Measurements from ENCODE around the gene PTPN21.

DNA sequence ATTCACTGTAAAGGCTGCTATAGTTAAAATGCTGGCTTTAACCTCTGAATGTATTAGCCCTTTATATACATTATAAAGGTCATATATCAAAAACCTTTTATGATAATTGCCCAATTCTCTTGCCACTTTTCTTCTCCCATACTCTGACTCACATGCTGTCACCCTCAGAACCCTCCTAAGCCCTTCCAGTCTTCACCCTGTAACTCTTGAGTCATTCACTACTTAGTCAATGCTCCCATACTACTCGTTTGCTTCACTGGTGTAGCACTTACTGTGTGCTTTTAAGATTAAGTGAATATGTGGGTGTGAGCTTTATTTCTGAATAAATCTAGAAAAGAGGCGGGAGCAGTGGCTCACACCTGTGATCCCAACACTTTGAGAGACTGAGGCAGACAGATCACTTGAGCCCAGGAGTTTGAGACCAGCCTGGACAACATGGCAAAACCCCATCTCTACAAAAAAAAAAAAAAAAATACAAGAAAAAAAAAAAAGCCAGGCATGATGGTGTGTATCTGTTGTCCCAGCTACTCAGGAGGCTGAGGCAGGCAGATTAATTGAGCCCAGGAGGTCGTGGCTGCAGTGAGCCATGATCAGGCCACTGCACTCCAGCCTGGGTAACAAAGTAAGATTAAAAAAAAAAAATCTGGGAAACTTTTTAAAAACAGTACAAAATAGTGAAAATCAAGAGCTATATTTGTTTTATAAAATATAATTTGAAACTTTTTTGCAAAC is 131.7 kb downstream of the PTPN21 start:
- TF ChIP-seq CREB5 (CRISPR knock-in tag; IDR thresholded peaks at IDR 0.05; ENCODE audit: low read depth) (no peak), TCF4 (CRISPR knock-in tag; IDR thresholded peaks at IDR 0.05; ENCODE audit: borderline replicate concordance) (no peak), BACH2 (CRISPR knock-in tag; IDR thresholded peaks at IDR 0.05; ENCODE audit: borderline replicate concordance) (no peak), POU6F1 (CRISPR knock-in tag; IDR thresholded peaks at IDR 0.05; ENCODE audit: borderline replicate concordance, low read depth) (no peak), ZFP30 (CRISPR knock-in tag; IDR thresholded peaks at IDR 0.05) (no peak), ZFP3 (CRISPR knock-in tag; IDR thresholded peaks at IDR 0.05) (no peak), CSDC2 (CRISPR knock-in tag; IDR thresholded peaks at IDR 0.05) (no peak), OSR1 (CRISPR knock-in tag; IDR thresholded peaks at IDR 0.05) (no peak), RARB (CRISPR knock-in tag; IDR thresholded peaks at IDR 0.05) (no peak), ZNF70 (CRISPR knock-in tag; IDR thresholded peaks at IDR 0.05) (no peak), TOX (CRISPR knock-in tag; IDR thresholded peaks at IDR 0.05; ENCODE audit: borderline replicate concordance) (no peak), SNAI2 (CRISPR knock-in tag; IDR thresholded peaks at IDR 0.05) (no peak), ISL1 (CRISPR knock-in tag; IDR thresholded peaks at IDR 0.05) (no peak)
- TF ChIP-seq, protein P1, sequence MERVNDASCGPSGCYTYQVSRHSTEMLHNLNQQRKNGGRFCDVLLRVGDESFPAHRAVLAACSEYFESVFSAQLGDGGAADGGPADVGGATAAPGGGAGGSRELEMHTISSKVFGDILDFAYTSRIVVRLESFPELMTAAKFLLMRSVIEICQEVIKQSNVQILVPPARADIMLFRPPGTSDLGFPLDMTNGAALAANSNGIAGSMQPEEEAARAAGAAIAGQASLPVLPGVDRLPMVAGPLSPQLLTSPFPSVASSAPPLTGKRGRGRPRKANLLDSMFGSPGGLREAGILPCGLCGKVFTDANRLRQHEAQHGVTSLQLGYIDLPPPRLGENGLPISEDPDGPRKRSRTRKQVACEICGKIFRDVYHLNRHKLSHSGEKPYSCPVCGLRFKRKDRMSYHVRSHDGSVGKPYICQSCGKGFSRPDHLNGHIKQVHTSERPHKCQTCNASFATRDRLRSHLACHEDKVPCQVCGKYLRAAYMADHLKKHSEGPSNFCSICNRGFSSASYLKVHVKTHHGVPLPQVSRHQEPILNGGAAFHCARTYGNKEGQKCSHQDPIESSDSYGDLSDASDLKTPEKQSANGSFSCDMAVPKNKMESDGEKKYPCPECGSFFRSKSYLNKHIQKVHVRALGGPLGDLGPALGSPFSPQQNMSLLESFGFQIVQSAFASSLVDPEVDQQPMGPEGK (CRISPR knock-in tag; IDR thresholded peaks at IDR 0.05; ENCODE audit: borderline replicate concordance): no peak

Data from SK-N-SH treated with all-trans-retinoic acid at 6 μM for 48 hours (cell line).